ENCODE results near the gene CYB5R4. TPM values are rescaled to one million over a fixed set of nuclear protein-coding genes. Genes with fewer than 3 reads are reported as not detected.

Gene CYB5R4
- total RNA-seq, 1 donor from 2014 or later: 8.6 TPM

GRCh38 chr6:83849127-83849526, 10.4 kb upstream of the CYB5R4 start:
- DNase-seq (ENCODE audit: low spot score in 2 of 2, unreplicated experiment in 2 of 2): no peak
- TF ChIP-seq CTCF (IDR thresholded peaks at IDR 0.05; ENCODE audit: unreplicated experiment): no peak
- Mint-ChIP-seq H3K4me3 (no peak overlapping the region), H3K9me3 (no peaks in the 10 kb centered on the region), H3K27ac (no peak overlapping the region), H3K4me1 (peaks cover 7% of the 10 kb centered on the region), H3K36me3 (no peaks in the 10 kb centered on the region), H3K27me3 (ENCODE audit: low read depth) (peaks cover 67% of the 10 kb centered on the region)

GRCh38 chr6:83849610-83850009, 9.9 kb upstream of the CYB5R4 start:
- Mint-ChIP-seq H3K27me3 (ENCODE audit: low read depth) (peaks cover 72% of the 10 kb centered on the region), H3K36me3 (no peaks in the 10 kb centered on the region), H3K9me3 (no peaks in the 10 kb centered on the region), H3K4me3 (no peak overlapping the region), H3K27ac (no peak overlapping the region), H3K4me1 (peaks cover 10% of the 10 kb centered on the region)
- DNase-seq (ENCODE audit: low spot score in 2 of 2, unreplicated experiment in 2 of 2): no peak
- no peak for TF ChIP-seq CTCF (IDR thresholded peaks at IDR 0.05; ENCODE audit: unreplicated experiment)

GRCh38 chr6:83852528-83853177, 6.8 kb upstream of the CYB5R4 start:
- H3K27me3 Mint-ChIP-seq (ENCODE audit: low read depth): peaks cover 88% of the 10 kb centered on the region

GRCh38 chr6:83853178-83854000, 6.1 kb upstream of the CYB5R4 start, which contains the start of gene RIPPLY2:
Gene RIPPLY2 (plus strand): TSS chr6:83853360. CDS start chr6:83853417, 57 bp downstream.
- no peak for TF ChIP-seq CTCF (IDR thresholded peaks at IDR 0.05; ENCODE audit: unreplicated experiment)
- H3K9me3 Mint-ChIP-seq: no peaks in the 10 kb centered on the region
- H3K27me3 Mint-ChIP-seq (ENCODE audit: low read depth): peaks cover 85% of the 10 kb centered on the region
- no peaks in the 10 kb centered on the region for H3K36me3 Mint-ChIP-seq
- peaks cover 10% of the 10 kb centered on the region for H3K4me1 Mint-ChIP-seq
- no peak within 1 kb of the TSS for H3K27ac Mint-ChIP-seq
- DNase-seq (ENCODE audit: low spot score in 2 of 2, unreplicated experiment in 2 of 2): peak; percentile 21 to 38
- peak within 1 kb of the TSS; percentile 63 for H3K4me3 Mint-ChIP-seq

More at GRCh38 chr6:83852528-83853177, 6.8 kb upstream of the CYB5R4 start:
- no peak for TF ChIP-seq CTCF (IDR thresholded peaks at IDR 0.05; ENCODE audit: unreplicated experiment)
- no peak overlapping the region for H3K27ac Mint-ChIP-seq
- no peaks in the 10 kb centered on the region for H3K36me3 Mint-ChIP-seq
- no peak for DNase-seq (ENCODE audit: low spot score in 2 of 2, unreplicated experiment in 2 of 2)
- peaks cover 10% of the 10 kb centered on the region for H3K4me1 Mint-ChIP-seq
- no peaks in the 10 kb centered on the region for H3K9me3 Mint-ChIP-seq
- peak overlapping the region; percentile 63 for H3K4me3 Mint-ChIP-seq

GRCh38 chr6:83854001-83854501, 5.4 kb upstream of the CYB5R4 start:
- DNase-seq (ENCODE audit: low spot score in 2 of 2, unreplicated experiment in 2 of 2): no peak
- Mint-ChIP-seq H3K36me3 (no peaks in the 10 kb centered on the region), H3K4me3 (peak overlapping the region; percentile 63), H3K4me1 (peaks cover 11% of the 10 kb centered on the region), H3K27ac (no peak overlapping the region), H3K9me3 (no peaks in the 10 kb centered on the region), H3K27me3 (ENCODE audit: low read depth) (peaks cover 79% of the 10 kb centered on the region)
- no peak for TF ChIP-seq CTCF (IDR thresholded peaks at IDR 0.05; ENCODE audit: unreplicated experiment)

Measured in mesothelial cell of epicardium (in vitro differentiated cells).